ENCODE data around the gene CD28.
"Not testable (repeated sequence)": the region's sequence is repeated elsewhere in the genome, so short reads cannot be mapped to it uniquely, and the experiment has no call there.

The CD28 gene

DNA sequence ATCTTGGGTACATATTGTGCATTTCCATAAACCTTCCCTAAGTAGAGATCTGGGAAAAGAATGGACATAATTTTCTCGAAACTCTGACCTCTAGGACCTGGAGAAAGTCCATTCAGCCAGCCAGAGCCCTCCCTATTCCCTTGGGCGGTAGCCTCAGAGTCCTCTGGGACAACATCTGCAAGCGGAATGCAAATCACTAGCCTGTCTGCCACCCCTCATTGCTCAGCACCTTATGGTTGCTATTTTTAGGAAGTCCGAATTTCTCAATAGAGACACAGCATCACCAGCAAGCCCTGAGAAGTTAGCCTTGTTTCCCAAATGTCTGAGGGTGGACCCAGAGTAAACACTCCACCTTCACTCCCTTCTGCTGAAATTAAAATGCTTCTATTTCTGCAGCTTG is 17.6 kb upstream of the CD28 start:
- DNase-seq: peak; percentile 65

DNA sequence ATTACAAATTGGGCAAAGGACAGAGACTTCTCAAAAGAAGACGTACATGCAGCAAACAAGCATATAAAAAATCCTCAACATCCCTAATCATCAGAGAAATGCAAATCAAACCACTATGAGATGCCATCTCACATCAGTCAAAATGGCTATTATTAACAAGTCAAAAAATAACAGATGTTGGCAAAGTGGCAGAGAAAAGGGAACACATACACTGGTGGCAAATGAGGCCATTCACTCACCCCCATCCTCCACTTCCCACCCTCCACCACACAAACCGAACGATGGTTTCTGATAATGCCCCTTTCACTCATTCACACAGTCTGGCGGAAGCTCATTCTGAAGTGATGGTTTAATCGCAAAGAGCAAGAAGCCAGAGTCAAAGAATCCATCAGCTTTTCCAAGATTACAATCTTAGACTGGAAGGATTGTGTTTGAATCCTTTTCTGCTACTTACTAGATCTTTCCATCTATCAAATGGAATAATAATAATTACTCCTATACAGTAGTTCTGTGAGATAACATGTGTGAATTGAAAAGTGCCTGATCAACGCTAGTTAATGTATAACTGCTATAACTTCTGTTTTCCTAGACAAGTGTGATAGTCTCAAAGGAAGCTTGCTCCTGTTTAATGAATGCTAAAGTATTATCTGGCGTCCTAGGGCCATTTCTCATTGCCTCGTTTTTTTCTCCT is 16.9 kb upstream of the CD28 start:
- peak; percentile 19 for DNase-seq

DNA sequence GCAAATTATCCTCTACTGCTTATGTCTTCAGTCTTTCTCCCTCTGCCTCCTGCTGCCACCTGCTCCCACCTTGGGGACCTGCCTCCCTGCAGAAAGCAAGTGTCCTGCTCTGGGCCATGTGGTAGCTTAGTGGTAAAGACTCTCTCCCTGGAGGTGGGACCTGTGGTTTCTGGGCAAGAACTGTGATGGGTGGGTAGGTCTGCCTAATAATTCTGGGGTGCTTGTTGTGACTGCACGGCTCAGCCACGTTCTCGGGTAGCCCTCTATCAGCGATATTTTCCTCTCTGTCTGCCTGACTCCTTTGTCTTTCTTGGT is 16.4 kb upstream of the CD28 start:
- no peak for DNase-seq

DNA sequence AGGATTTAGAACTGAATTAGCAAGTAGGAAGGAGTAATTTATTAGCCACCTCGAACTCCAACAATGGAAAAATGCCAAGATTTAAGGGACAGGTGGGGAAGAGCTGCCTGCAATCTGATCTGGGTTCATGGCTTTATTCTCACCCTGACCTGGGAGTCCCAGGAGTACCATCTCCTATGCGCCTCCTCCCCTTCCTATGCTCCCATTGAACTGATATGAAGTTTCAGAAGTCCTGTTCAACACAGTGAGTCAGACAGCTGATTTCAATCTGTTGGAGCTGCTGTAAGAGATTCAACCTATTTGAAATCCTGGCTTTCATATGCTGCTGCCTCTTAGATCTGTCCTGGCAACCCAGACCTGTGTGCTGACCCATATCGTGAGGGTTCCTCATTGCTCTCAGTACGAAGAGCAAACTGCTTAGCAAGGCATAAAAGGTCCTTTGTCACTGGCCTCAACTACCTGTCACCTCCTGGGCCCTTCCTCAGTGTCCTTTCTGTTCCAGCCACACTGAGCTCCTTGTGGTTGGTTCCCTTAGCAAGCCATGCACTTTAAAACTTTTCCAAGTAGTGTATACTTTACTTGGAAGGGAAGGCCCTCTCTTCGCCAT is 15.9 kb upstream of the CD28 start:
- DNase-seq: no peak

DNA sequence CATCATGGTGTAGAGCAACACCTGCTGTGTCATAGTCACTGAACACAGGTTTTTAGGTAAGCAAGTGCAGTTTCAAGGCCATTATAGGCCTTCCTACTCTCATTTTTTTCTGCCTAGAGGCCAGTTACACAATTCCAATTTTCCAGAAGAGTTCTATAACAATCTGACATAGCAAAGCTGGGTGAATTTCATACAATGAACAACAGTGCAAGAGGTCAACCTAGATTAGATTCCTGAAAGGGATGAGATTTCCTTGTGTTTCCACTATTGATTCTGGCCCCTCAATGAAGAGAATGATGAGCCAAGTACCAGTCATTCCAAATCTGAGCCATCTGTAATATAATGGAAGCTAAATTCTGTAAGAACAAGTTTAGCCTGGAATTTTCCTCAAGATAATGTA is 15.3 kb upstream of the CD28 start:
- no peak for DNase-seq

DNA sequence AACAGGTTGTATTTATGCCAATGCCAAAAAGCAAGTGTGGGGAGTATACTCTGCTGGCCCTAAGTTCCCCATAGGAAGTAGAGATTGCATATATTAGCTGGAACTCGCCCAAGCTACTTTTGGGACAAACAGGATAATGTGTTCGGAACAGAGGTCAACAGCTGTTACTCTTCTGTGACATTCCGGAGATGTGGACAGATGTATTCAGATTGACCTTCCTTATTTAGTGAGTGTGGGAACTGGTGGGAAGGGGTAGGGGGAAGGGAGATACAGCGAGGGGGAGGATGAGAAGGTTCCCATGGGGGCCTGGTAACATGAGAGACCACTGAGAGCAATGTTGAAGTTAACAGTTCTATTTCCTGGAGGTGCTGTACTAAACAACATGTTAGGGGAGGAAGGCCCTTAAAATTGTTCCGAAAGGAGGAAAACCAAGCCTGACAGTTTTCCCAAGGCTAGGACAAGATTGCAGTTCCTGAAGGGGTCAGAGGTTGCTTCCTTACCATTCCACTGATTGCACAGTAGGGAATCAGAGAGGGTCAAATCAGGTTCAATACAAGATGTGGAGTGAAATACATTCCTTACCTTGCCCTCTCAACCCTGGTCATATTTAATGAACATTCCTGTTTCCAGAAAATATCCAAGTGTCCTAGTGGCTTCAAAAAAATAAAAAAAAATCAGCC is 14.3 kb upstream of the CD28 start:
- no peak for DNase-seq

DNA sequence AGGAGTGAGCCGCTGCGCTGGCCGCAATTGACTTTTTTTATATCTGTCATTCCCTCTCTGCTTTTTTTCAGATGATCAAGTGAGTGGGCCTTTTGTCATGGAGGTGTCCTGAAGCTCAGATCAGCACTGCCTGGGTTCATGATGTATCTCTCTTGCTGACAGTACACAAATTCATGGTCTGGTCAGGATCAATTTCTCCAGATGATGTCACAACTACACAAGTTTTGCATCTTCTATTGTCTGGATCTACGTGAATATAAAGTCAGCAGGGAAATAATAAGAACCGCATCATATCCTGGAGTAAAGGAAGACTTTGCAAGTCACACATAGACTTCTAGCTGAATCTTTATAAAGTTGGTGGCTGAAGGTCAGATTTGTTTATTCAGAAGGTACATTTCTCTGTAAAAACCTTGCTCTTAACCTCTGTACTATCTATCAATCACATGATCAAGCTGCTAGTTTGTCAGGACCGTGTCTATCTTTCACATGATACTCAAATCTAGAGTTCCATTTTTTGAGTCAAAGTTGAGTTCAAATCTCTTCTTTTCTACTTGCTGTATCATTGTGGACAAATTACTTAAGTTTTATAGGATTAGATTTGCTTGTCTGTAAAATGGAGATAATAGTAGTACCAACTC is 13.1 kb upstream of the CD28 start:
- DNase-seq: no peak

DNA sequence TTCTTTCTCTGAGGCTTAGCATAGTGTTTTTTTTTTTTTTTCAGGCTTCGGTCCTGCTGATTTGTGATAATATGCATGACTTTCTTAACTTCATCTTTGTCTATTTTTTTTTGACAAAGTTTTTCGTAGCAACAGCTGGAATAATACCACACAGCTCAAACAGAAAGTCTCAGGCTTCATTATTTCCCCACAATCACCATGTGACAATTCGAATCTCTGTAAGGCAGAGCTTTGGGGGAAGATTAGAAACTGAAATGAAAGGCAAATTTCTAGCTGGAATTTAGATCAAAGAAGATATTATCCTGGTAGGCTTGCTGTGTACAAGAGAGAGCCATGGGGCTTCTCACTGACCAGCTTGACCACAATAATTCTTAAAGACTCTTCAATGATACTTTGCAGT is 12.2 kb upstream of the CD28 start:
- no peak for DNase-seq

DNA sequence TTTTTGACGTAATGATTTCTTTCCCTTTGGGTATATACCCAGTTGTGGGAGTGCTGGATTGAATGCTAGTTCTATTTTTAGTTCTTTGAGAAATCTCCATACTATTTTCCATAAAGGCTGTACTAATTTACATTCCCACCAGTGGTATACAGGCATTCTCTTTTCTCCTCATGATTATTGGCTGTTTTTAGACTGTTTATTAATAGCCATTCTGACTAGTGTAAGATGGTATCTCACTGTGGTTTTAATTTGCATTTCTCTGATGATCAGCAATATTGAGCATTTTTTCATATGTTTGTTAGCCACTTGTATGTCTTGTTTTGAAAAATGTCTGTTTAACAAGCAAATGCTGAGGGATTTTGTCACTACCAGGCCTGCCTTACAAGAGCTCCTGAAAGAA is 9.2 kb upstream of the CD28 start:
- peak; percentile 7 for DNase-seq

DNA sequence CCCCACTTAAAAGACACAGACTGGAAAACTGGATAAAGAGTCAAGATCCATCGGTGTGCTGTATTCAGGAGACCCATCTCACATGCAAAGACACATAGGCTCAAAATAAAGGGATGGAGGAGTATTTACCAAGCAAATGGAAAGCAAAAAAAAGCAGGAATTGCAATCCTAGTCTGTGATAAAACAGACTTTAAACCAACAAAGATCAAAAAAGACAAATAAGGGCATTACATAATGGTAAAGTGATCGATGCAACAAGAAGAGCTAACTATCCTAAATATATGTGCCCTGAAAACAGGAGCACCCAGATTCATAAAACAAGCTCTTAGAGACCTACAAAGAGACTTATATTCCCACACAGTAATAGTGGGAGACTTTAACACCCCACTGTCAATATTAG is 8.7 kb upstream of the CD28 start:
- not testable (repeated sequence) for DNase-seq

DNA sequence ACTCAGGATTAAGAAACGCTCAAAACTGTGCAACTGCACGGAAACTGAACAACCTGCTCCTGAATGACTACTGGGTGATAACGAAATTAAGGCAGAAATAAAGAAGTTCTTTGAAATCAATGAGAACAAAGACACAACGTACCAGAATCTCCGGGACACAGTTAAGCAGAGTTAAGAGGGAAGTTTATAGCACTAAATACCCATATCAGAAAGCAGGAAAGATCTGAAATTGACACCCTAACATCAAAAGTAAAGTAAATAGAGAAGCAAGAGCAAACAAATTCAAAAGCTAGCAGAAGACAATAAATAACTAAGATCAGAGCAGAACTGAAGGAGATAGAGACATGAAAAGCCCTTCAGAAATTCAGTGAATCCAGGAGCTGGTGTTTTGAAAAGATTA is 8.0 kb upstream of the CD28 start:
- not testable (repeated sequence) for DNase-seq

DNA sequence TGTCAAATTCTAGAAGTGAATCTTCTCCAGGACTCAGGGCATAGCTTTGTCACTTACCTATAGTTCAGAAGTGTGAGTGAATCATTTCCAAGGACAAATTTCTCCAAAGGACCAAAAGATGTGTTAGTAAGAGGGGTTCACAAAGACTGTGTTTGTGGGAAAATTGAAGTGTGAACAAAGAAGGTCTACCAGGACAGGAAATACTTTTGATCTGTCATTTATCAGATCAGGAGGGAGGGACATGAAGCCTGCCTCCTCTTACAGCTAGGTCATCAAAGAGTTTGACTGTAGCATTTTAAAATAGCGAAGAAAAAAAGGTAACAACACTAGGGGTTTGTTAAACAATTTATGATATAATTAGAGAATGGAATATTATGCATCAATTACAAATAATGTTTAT is 2.0 kb upstream of the CD28 start:
- DNase-seq: no peak

DNA sequence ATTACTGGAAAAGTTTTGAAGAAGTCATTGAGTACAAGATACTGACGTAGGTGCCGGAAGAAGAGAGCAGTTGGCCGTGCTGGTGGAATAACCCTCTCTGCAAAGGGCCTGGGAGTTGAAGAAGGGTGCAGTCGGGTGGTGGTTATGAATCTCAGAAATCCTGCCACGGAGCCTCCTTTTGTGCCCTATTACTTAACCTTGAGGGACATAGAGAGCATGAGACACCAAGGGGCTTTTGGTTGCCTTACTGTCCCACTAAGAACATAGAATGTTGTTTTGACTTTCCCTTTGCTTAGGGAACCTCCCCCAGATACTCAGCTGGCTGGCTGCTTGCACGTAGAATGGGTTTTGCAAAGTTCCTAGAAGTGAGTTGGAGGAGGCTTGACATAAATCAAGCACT is 1.3 kb upstream of the CD28 start:
- DNase-seq: no peak

DNA sequence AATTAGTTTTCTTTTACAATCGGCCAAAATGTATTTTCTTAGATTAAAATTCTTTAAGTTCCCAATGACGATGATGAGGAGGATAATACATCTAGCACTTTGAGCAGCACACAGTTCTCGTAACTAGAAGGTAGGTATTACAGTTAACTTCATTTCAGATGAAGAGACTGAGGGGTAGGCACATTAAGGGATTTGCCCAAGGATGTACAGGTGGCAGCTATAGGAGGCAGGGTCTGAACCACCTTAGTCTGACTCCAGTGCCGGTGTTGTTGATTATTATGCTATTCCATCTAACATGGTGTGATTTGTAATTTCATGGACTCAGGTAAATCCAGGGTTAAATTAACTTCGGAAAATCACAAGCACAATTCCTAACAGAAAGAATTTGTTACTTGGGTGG is 1.1 kb downstream of the CD28 start:
- no peak for DNase-seq

DNA sequence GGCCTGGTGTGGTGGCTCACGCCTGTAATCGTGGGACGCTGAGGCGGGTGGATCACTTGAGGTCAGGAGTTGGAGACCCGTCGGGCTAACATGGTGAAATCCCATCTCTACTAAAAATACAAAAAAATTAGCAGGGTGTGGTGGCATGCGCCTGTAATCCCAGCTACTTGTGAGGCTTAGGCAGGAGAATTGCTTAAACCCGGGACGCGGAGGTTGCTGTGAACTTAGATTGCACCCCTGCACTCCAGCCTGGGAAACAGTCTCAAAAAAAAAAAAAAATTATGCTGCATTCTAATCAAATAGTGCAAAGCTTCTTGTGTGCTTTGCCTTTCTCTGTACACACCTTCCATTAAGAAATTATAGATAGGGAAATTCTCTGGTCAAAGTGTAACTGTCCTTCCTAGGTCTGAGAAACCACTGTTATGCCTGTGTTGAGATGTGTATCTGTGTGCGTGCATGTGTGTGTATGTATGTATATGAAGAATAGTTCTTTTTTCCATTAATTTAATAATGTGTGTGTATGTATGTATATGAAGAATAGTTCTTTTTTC is 2.5 kb downstream of the CD28 start:
- peak; percentile 29 for DNase-seq

DNA sequence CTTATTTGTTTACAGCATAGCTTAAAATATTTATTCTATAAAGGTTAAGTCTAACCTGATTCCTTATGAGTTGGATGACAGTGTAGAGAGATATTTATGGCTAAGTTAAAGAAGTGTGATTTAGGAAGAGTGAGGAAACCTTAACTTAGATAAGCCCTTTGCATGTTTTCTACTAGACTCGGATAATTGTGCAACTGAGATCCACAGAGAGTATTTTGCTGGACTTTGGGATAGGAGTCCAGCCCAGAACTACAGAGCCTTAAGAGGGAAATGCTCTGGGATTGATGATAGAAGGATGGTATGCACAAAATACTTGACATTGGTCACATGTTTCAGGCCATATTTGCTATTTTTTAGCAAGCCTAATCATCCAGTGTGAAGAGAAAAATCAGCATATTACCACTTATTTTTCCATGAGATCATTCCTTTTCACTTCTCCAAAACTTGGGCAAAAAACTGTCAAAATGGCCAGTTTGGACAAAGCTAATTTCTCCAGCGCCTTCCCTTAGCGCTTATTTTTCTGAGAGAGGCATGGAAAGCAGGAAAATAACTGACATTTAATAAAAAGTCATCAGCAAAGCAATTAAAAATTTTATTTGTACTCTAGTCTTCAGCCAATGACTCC is 3.1 kb downstream of the CD28 start:
- no peak for DNase-seq

DNA sequence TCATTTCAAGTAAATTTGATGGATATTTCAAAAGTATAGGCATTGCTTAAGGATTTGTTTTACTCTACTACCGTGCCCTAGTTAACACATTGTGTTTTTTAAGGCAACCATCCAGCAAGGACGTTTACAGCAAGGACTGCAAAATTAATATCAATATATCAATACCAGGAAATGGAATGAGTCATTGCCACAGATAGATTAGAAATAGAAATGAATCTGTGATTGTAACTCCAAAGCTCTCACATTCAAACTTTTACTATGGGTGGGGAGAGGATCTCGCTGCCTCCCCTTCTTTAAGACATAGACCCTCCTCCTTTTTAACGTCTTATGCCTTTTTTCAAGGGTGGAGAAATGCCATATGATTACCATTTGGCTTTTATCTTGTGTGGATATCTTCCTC is 3.8 kb downstream of the CD28 start:
- no peak for DNase-seq

DNA sequence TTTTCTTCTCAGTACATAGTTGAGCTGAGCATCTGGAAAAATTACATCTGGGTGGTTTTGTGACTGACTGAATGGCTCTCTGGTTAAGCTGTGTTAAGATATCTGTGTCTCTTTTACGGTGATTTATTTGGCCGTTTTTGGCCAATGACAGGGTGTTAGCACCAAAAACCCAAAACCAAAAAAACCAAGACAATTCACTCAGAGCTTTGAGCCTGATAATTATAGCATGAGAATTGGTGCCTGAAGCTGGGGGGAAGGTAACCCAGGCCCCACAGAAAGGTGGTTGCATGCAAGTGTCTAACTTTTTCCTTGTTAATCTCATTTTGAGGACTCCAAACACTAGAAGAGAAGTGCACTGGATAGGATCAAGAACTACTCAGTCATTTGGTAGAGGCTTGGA is 4.5 kb downstream of the CD28 start:
- DNase-seq: no peak

DNA sequence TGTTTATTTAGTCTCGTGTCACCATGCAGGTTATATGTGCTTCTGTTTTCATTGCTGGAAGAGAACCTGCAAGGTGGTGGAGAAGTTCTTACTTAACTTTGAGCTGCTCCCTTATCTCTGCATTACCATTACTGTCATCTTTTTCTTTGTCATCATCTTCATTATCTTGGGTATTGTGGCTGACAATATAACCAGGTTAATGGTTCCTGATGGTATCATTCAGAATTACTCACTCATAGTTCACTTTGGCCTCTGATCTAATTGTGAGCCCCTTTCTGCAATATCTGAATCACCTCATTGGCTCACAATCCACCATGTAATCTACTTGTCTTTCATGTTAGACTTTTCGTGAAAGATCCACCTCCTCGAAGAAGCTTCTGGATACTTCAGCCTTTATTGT is 5.0 kb downstream of the CD28 start:
- DNase-seq: no peak

DNA sequence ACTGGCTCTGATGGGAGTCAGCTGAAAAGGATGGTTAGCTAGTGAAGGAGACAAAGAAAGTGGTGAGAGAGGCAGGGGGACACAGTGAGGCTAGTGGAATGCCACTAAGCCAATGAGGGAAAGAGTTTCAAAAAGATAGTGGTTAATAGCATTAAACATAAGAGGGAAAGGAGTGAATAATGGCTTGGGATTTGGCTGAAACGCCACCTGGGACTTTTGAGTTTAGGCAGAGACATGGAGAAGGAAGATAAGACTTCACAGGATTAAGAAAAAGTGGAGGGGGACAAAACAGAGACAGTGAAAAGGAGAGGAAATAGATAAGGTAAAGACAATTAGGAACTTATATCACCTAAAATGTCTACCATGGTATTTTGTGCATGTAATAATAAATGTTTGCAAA is 6.9 kb downstream of the CD28 start:
- DNase-seq: no peak

DNA sequence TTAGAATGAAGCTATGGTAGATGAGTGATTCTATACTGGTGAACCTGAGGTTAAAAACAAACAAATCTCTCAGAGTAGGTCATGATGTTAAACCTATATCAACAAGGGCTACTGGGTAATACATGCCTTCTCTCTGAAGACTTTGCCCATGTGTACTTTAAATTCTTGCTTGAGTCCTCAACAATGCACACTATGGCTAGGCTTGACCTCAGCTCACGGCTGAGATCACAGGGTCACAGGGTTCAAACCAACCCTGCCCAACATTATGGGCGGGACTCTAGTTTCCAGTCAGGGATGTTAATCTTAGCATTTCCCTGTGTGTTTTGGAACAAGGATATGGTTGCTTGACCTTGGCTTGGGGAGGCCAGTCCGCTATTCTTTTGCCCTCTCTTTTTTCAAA is 7.7 kb downstream of the CD28 start:
- no peak for DNase-seq

DNA sequence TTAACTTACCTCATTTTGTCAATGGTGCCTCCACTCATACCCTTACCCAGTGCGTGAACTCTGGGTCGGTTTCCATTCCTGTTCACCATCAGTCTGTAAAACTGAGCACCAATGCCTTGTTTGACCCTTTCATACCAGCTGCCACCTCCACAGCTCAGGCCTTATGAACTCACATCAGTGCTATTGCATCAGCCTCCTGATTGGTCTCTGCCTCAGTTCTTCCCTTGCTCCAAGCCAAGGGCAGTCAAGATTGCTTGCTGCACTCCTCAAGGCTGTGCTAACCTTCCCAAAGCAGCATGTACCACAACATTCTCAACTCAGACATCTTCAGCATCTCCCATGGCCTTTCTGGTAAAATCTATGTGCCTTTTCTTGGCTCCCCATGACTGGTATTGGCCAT is 9.3 kb downstream of the CD28 start:
- DNase-seq: no peak

DNA sequence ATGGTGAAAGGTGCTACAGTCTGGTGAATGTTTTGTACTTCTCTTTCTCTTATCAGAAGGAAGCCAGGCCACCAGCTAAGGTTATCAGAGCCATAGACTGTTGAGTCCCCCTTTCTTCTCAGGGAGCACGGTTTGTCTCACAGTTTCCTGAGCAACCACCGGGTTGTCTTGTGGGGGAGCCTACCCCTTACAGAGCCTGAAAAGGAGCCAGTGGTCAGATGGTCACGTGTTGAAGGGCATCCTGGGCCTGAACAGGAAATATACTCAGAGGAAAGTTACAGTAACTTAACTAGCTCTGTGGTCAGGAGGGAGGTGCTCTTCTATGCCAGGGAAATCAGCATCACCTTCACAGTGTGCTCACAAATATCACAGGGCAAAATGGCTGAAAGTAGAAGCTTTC is 11.6 kb downstream of the CD28 start:
- no peak for DNase-seq
